Activated CD4-positive, alpha-beta T cell treated with anti-CD3 and anti-CD28 coated beads, Interleukin-2, amount 50 U/mL, for 1 hour (primary cell): ENCODE measurements around the gene MXD3.
"Not testable (repeated sequence)": the region's sequence is repeated elsewhere in the genome, so short reads cannot be mapped to it uniquely, and the experiment has no call there.

Source experiments
- DNase-seq: peaks from one replicate; pipeline ENCODE4 v3.0.0-alpha.2; 2020

MXD3 gene

GRCh38 chr5:177343000-177343399 is 31.3 kb upstream of the MXD3 start:
- DNase-seq, result not testable (repeated sequence)

GRCh38 chr5:177339107-177339638 is 27.5 kb upstream of the MXD3 start:
- DNase-seq, result no peak

- no peak for DNase-seq
Observed at GRCh38 chr5:177338251-177339106, 26.8 kb upstream of the MXD3 start.

- no peak for DNase-seq
Observed at GRCh38 chr5:177336603-177337494, 25.2 kb upstream of the MXD3 start.

GRCh38 chr5:177336112-177336511 is 24.4 kb upstream of the MXD3 start:
- DNase-seq, result no peak

GRCh38 chr5:177335701-177336065 is 24.0 kb upstream of the MXD3 start:
- DNase-seq, result no peak

GRCh38 chr5:177334781-177335700 is 23.3 kb upstream of the MXD3 start:
- no peak for DNase-seq

- DNase-seq, result no peak
Observed at GRCh38 chr5:177334155-177334551, 22.5 kb upstream of the MXD3 start.

- no peak for DNase-seq
Observed at GRCh38 chr5:177333420-177334154, 21.9 kb upstream of the MXD3 start.

- no peak for DNase-seq
Observed at GRCh38 chr5:177332896-177333260, 21.2 kb upstream of the MXD3 start.

- no peak for DNase-seq
Observed at GRCh38 chr5:177332031-177332895, 20.6 kb upstream of the MXD3 start.

GRCh38 chr5:177330991-177331842 is 19.5 kb upstream of the MXD3 start:
- DNase-seq, result no peak

- no peak for DNase-seq
Observed at GRCh38 chr5:177329883-177330282, 18.2 kb upstream of the MXD3 start.

- DNase-seq, result no peak
Observed at GRCh38 chr5:177328545-177329231, 17.0 kb upstream of the MXD3 start.

- DNase-seq, result no peak
Observed at GRCh38 chr5:177327539-177328522, 16.1 kb upstream of the MXD3 start.

GRCh38 chr5:177325868-177326381 is 14.2 kb upstream of the MXD3 start:
- DNase-seq, result no peak

- DNase-seq, result no peak
Observed at GRCh38 chr5:177320879-177321278, 9.2 kb upstream of the MXD3 start.
